ENCODE data around the gene KIAA1958. TPM values are rescaled to one million over a fixed set of nuclear protein-coding genes. Genes with fewer than 3 reads are reported as not detected.

KIAA1958 gene
- total RNA-seq, 1 experiment from 2014 or later = 5.8 TPM

- H3K4me3 Mint-ChIP-seq (ENCODE audit: unreplicated experiment) = no peak overlapping the region
- intact Hi-C loops (cut with micrococcal nuclease) = no loop called here
- no peak overlapping the region for H3K27ac Mint-ChIP-seq (ENCODE audit: low read depth, unreplicated experiment)
- BruUV-seq (replicated peaks) = no TSS peak
- peaks cover 11% of the 10 kb centered on the region for H3K36me3 Mint-ChIP-seq (ENCODE audit: insufficient read depth, unreplicated experiment)
- no peak for TF ChIP-seq CTCF (IDR thresholded peaks at IDR 0.05; ENCODE audit: unreplicated experiment)
- H3K9me3 Mint-ChIP-seq (ENCODE audit: unreplicated experiment) = no peaks in the 10 kb centered on the region
- no peaks in the 10 kb centered on the region for H3K4me1 Mint-ChIP-seq (ENCODE audit: insufficient read depth, unreplicated experiment)
- ChIA-PET CTCF (no interaction called here), POLR2A (interaction anchor here (3.5 kb wide), 1 partner anchor 11 kb away, joined by 18 read pairs; the partner anchor contains the start of gene KIAA1958)
- no peaks in the 10 kb centered on the region for H3K27me3 Mint-ChIP-seq (ENCODE audit: insufficient read depth, unreplicated experiment)
- no peak for DNase-seq (ENCODE audit: unreplicated experiment)
Observed at GRCh38 chr9:112475318-112475717, 11.3 kb upstream of the KIAA1958 start.

- CTCF ChIA-PET = no interaction called here
- DNase-seq (ENCODE audit: unreplicated experiment) = no peak
- H3K36me3 Mint-ChIP-seq (ENCODE audit: insufficient read depth, unreplicated experiment) = peaks cover 8% of the 10 kb centered on the region
- intact Hi-C loops (cut with micrococcal nuclease) = no loop called here
- H3K27me3 Mint-ChIP-seq (ENCODE audit: insufficient read depth, unreplicated experiment) = no peaks in the 10 kb centered on the region
- H3K4me3 Mint-ChIP-seq (ENCODE audit: unreplicated experiment) = no peak overlapping the region
- no peaks in the 10 kb centered on the region for H3K9me3 Mint-ChIP-seq (ENCODE audit: unreplicated experiment)
- POLR2A ChIA-PET = interaction anchor here (3.5 kb wide), 1 partner anchor 9 kb away, joined by 18 read pairs; the partner anchor contains the start of gene KIAA1958
- no peak overlapping the region for H3K27ac Mint-ChIP-seq (ENCODE audit: low read depth, unreplicated experiment)
- no peak for TF ChIP-seq CTCF (IDR thresholded peaks at IDR 0.05; ENCODE audit: unreplicated experiment)
- no TSS peak for BruUV-seq (replicated peaks)
- no peaks in the 10 kb centered on the region for H3K4me1 Mint-ChIP-seq (ENCODE audit: insufficient read depth, unreplicated experiment)
Observed at GRCh38 chr9:112477330-112477729, 9.3 kb upstream of the KIAA1958 start.

GRCh38 chr9:112479221-112479620 is 7.4 kb upstream of the KIAA1958 start:
- Mint-ChIP-seq H3K27me3 (ENCODE audit: insufficient read depth, unreplicated experiment) (no peaks in the 10 kb centered on the region), H3K4me1 (ENCODE audit: insufficient read depth, unreplicated experiment) (no peaks in the 10 kb centered on the region), H3K4me3 (ENCODE audit: unreplicated experiment) (no peak overlapping the region), H3K36me3 (ENCODE audit: insufficient read depth, unreplicated experiment) (no peaks in the 10 kb centered on the region), H3K9me3 (ENCODE audit: unreplicated experiment) (no peaks in the 10 kb centered on the region), H3K27ac (ENCODE audit: low read depth, unreplicated experiment) (no peak overlapping the region)
- TF ChIP-seq CTCF (IDR thresholded peaks at IDR 0.05; ENCODE audit: unreplicated experiment) = no peak
- BruUV-seq (replicated peaks) = no TSS peak
- intact Hi-C loops (cut with micrococcal nuclease) = no loop called here
- ChIA-PET CTCF (no interaction called here), POLR2A (interaction anchor here (1.2 kb wide), 1 partner anchor 100 kb away, joined by 3 read pairs; no protein-coding TSS in a partner anchor)
- DNase-seq (ENCODE audit: unreplicated experiment) = no peak

GRCh38 chr9:112484607-112485006 is 2.0 kb upstream of the KIAA1958 start:
- H3K27ac Mint-ChIP-seq (ENCODE audit: low read depth, unreplicated experiment) = no peak overlapping the region
- no peaks in the 10 kb centered on the region for H3K9me3 Mint-ChIP-seq (ENCODE audit: unreplicated experiment)
- BruUV-seq (replicated peaks) = no TSS peak
- ChIA-PET POLR2A (interaction anchor here (2.2 to 3.8 kb wide), 2 partner anchors 85 to 372 kb away, joined by 8 to 20 read pairs; no protein-coding TSS in a partner anchor), CTCF (interaction anchor here (0.6 to 1.9 kb wide), 5 partner anchors 80 to 372 kb away, joined by 3 to 4 read pairs (median 4); no protein-coding TSS in a partner anchor)
- H3K4me1 Mint-ChIP-seq (ENCODE audit: insufficient read depth, unreplicated experiment) = peaks cover 6% of the 10 kb centered on the region
- TF ChIP-seq CTCF (IDR thresholded peaks at IDR 0.05; ENCODE audit: unreplicated experiment) = no peak
- H3K4me3 Mint-ChIP-seq (ENCODE audit: unreplicated experiment) = no peak overlapping the region
- no peaks in the 10 kb centered on the region for H3K36me3 Mint-ChIP-seq (ENCODE audit: insufficient read depth, unreplicated experiment)
- intact Hi-C loops (cut with micrococcal nuclease) = loop anchor here (5.0 kb wide), 1 partner anchor 228 kb away; no protein-coding TSS in a partner anchor
- H3K27me3 Mint-ChIP-seq (ENCODE audit: insufficient read depth, unreplicated experiment) = no peaks in the 10 kb centered on the region
- no peak for DNase-seq (ENCODE audit: unreplicated experiment)

Measured in MCF 10A (cell line).